GM12878 (cell line): ENCODE data around the gene LCT. TPM values are rescaled to one million over a fixed set of nuclear protein-coding genes. Genes with fewer than 3 reads are reported as not detected.

Experiments
- ATAC-seq: fragments of 200-7000 bp; cut with Tn5 transposase; 3 replicates; pipeline ENCODE4 v1.9.1; 2020; ENCODE audit warnings: mild to moderate bottlenecking, moderate library complexity
- BruUV-seq: library from RNA; stranded (reverse); fragments of 400-500 nt; replicated peaks from 2 replicates; lab custom pipeline; 2021; lab: Mats Ljungman, UMichigan
- CTCF ChIA-PET: fragments of 300-600 bp; sonication (Branson Sonifier 250); formaldehyde crosslinking; extraction: SDS; loops from one replicate; lab custom pipeline; 2021; ENCODE audit warnings: inconsistent platforms; lab: Yijun Ruan, JAX
- POLR2A ChIA-PET: fragments of 350-600 bp; formaldehyde crosslinking; extraction: SDS; loops from one replicate; lab custom pipeline; 2021; ENCODE audit warnings: inconsistent platforms; lab: Charles Lee
- RAD21 ChIA-PET: fragments of 300-600 bp; sonication (Branson Sonifier 250); formaldehyde crosslinking; loops from one replicate; lab custom pipeline; 2023; ENCODE audit warnings: antibody characterized with exemption; ENCODE audit not compliant: unreplicated experiment; lab: Charles Lee
- SMC1A ChIA-PET: fragments of 300-600 bp; sonication (Branson Sonifier 250); formaldehyde crosslinking; loops from one replicate; lab custom pipeline; 2023; ENCODE audit not compliant: unreplicated experiment, uncharacterized antibody; lab: Charles Lee
- DNase-seq: peaks from one replicate; pipeline ENCODE4 v3.0.0-alpha.2; 2011; ENCODE audit warnings: low read depth, low spot score
- FAIRE-seq: peaks from 3 replicates; lab custom pipeline; 2011; peaks lifted over from hg19 to GRCh38; lab: Jason Lieb, UNC
- H2AFZ ChIP-seq: 2 replicates; pipeline ENCODE4 v1.6.0; 2011; ENCODE audit warnings: low read depth, low read length, control low read depth; ENCODE audit not compliant: control insufficient read depth
- H3K27ac ChIP-seq: 2 replicates; pipeline ENCODE4 v1.5.1; 2011; ENCODE audit warnings: control low read depth; ENCODE audit not compliant: control insufficient read depth, insufficient read depth
- H3K27me3 ChIP-seq, 2 experiments: replicated peaks in 1 of 2; 2 replicates each; pipeline versions ENCODE4 v1.6.0 to v1.6.1; 2011; ENCODE audit warnings: low read length in 1 of 2; ENCODE audit not compliant: control insufficient read depth in 2 of 2, insufficient read depth in 2 of 2
- H3K36me3 ChIP-seq, 2 experiments: 2 replicates each; pipeline ENCODE4 v1.5.1; 2011; ENCODE audit warnings: low read length in 1 of 2; ENCODE audit not compliant: control insufficient read depth in 2 of 2, insufficient read depth in 2 of 2
- H3K4me1 ChIP-seq: 2 replicates; pipeline ENCODE4 v1.6.1; 2011; ENCODE audit warnings: mild to moderate bottlenecking, low read length, moderate library complexity, mixed read lengths; ENCODE audit not compliant: control insufficient read depth, insufficient read depth
- H3K4me2 ChIP-seq: 2 replicates; pipeline ENCODE4 v1.6.0; 2011; ENCODE audit warnings: control low read depth; ENCODE audit not compliant: control insufficient read depth, insufficient read depth
- H3K4me3 ChIP-seq: fragments of 200-600 bp; sonication (generic); 2 replicates; pipeline ENCODE4 v1.5.1; 2016
- H3K79me2 ChIP-seq: 2 replicates; pipeline ENCODE4 v1.6.0; 2011; ENCODE audit warnings: low read length; ENCODE audit not compliant: control insufficient read depth, insufficient read depth
- H3K9ac ChIP-seq: 2 replicates; pipeline ENCODE4 v1.8.0; 2011; ENCODE audit warnings: low read length, control low read depth, mixed read lengths; ENCODE audit not compliant: control insufficient read depth, insufficient read depth
- H3K9me3 ChIP-seq: replicated peaks from 3 replicates; pipeline ENCODE4 v1.5.1; 2011; ENCODE audit warnings: mild to moderate bottlenecking, low read length; ENCODE audit not compliant: control insufficient read depth, insufficient read depth
- H4K20me1 ChIP-seq: 2 replicates; pipeline ENCODE4 v1.6.0; 2011; ENCODE audit not compliant: control insufficient read depth, insufficient read depth
- BMI1 ChIP-seq: fragments of 450-650 bp; IDR thresholded peaks from 2 replicates; pipeline ENCODE4 v1.6.1; 2016; ENCODE audit warnings: mild to moderate bottlenecking, moderate library complexity, borderline replicate concordance
- LARP7 ChIP-seq: fragments of 450-650 bp; IDR thresholded peaks from 2 replicates; pipeline ENCODE4 v1.6.1; 2017; ENCODE audit warnings: mild to moderate bottlenecking
- MEF2B ChIP-seq: fragments of 450-650 bp; IDR thresholded peaks from 2 replicates; pipeline ENCODE4 v1.6.1; 2018; ENCODE audit warnings: mild to moderate bottlenecking, moderate library complexity; ENCODE audit not compliant: partially characterized antibody, poor library complexity, severe bottlenecking
- NBN ChIP-seq: fragments of 450-650 bp; IDR thresholded peaks from 2 replicates; pipeline ENCODE4 v1.6.1; 2016
- RAD21 ChIP-seq: IDR thresholded peaks from 2 replicates; pipeline ENCODE4 v1.6.1; 2011; ENCODE audit warnings: mild to moderate bottlenecking, low read depth, low read length, moderate library complexity; ENCODE audit not compliant: insufficient read depth
- RAD51 ChIP-seq: fragments of 450-650 bp; IDR thresholded peaks from 2 replicates; pipeline ENCODE4 v1.6.1; 2016; ENCODE audit warnings: moderate library complexity, mild to moderate bottlenecking, inconsistent platforms
- RCOR1 ChIP-seq: conservative IDR thresholded peaks from 2 replicates; pipeline ENCODE4 v1.6.1; 2012; ENCODE audit warnings: low read depth, low read length, improper control_type of control experiment
- USF1 ChIP-seq: IDR thresholded peaks from 2 replicates; pipeline ENCODE4 v1.6.1; 2011; ENCODE audit warnings: borderline replicate concordance, low read depth, mild to moderate bottlenecking, moderate library complexity, mixed read lengths, low read length; ENCODE audit not compliant: insufficient read depth; ENCODE audit errors: extremely low read length
- WRNIP1 ChIP-seq: IDR thresholded peaks from 2 replicates; pipeline ENCODE4 v1.6.1; 2011; ENCODE audit warnings: low read depth, low read length, improper control_type of control experiment, borderline replicate concordance
- ZBTB33 ChIP-seq: fragments of 450-650 bp; IDR thresholded peaks from 2 replicates; pipeline ENCODE4 v1.6.1; 2017; ENCODE audit warnings: mild to moderate bottlenecking
- ZNF217 ChIP-seq: fragments of 450-650 bp; IDR thresholded peaks from 2 replicates; pipeline ENCODE4 v1.6.1; 2017; ENCODE audit warnings: antibody characterized with exemption, mild to moderate bottlenecking
- ZNF274 ChIP-seq: IDR thresholded peaks from one replicate; pipeline ENCODE4 v1.8.0; 2011; ENCODE audit not compliant: insufficient read length, insufficient read depth
- ZZZ3 ChIP-seq: IDR thresholded peaks from 2 replicates; pipeline ENCODE4 v1.6.1; 2011; ENCODE audit warnings: low read depth; ENCODE audit not compliant: control insufficient read depth, insufficient read length
- WGBS: methylation state at CpG from one replicate; pipeline ENCODE4 v1.1.6; 2016; ENCODE audit warnings: low lambda C conversion rate; ENCODE audit not compliant: insufficient replicate concordance, insufficient coverage; ENCODE audit errors: missing lambda C conversion rate; 5-methylcytosine and 5-hydroxymethylcytosine counted together
- in situ Hi-C: fragments of 300-500 bp; cut with MboI; formaldehyde crosslinking; loops from 9 replicates; pipeline ENCODE4 v1.14.3; 2018; ENCODE audit warnings: mixed read lengths
- intact Hi-C: fragments of 100-400 bp; cut with micrococcal nuclease; formaldehyde crosslinking; loops from one replicate; pipeline ENCODE4 v1.14.2; 2022; ENCODE audit not compliant: unreplicated experiment
- polyA plus RNA-seq, 11 experiments: library from polyadenylated mRNA; depleted of rRNA in 4 of 11; unstranded in 6 of 11; stranded (reverse) in 5 of 11; fragments of >200 nt; fragmentation: Nextera tagmentation in 4 of 11; fragmentation: Illumina TruSeq in 1 of 11; extraction: Ambion mirVana in 4 of 11; extraction: Trizol in 1 of 11; gene quantifications; 1 replicate in 1 of 11; 2 replicates in 10 of 11; pipeline versions ENCODE4 v1.2.1 to v1.2.3, GENCODE V29; 2011 to 2016; ENCODE audit warnings: inconsistent platforms in 2 of 11, missing spikeins in 2 of 11, low read depth in 1 of 11
- total RNA-seq, 4 experiments: library from RNA; depleted of rRNA in 3 of 4; stranded (reverse); fragments of >200 nt in 3 of 4; fragmentation: Illumina TruSeq in 1 of 4; extraction: Trizol in 1 of 4; gene quantifications; 2 replicates each; pipeline versions ENCODE4 v1.2.1 to v1.2.3, GENCODE V29; 2013 to 2021
- TF ChIP-seq, protein P1 (sequence below), 3 experiments: IDR thresholded peaks in 2 of 3; conservative IDR thresholded peaks in 1 of 3; 2 replicates each; pipeline ENCODE4 v1.5.1; 2011; ENCODE audit warnings: low read depth in 3 of 3, low read length in 3 of 3, mild to moderate bottlenecking in 3 of 3, control low read depth in 2 of 3, moderate library complexity in 2 of 3, inconsistent platforms in 1 of 3, mixed read lengths in 1 of 3; ENCODE audit not compliant: control insufficient read depth in 2 of 3, insufficient read depth in 1 of 3; ENCODE audit errors: extremely low read depth in 1 of 3
- TF ChIP-seq, protein P2 (sequence below): fragments of 450-650 bp; conservative IDR thresholded peaks from 2 replicates; pipeline ENCODE4 v1.6.1; 2017; ENCODE audit warnings: mild to moderate bottlenecking, moderate library complexity

LCT gene
- total and polyA plus RNA-seq, 10 of the 15 experiments (the other 5 are each of a cell fraction or from before 2014, with no cell fraction given): 0.02 to 0.09 (median 0.07) TPM; not detected in 3

- Histone ChIP-seq H3K79me2 (no peaks in the 10 kb centered on the region), H4K20me1 (no peaks in the 10 kb centered on the region), H3K27me3 (no peaks in the 10 kb centered on the region), H3K4me3 (no peak overlapping the region), H3K4me1 (no peaks in the 10 kb centered on the region), H3K36me3 (peaks cover 4 to 52% of the 10 kb centered on the region in 2 experiments), H3K27ac (no peak overlapping the region), H3K9ac (no peak overlapping the region), H3K9me3 (no peaks in the 10 kb centered on the region; the same call in 1 of the 3 replicates), H3K4me2 (no peak overlapping the region), H2AFZ (no peak overlapping the region)
- intact Hi-C loops: no loop called here
- RAD21 ChIA-PET: no interaction called here
- CTCF ChIA-PET: interaction anchor here (0.9 to 4.8 kb wide), 6 partner anchors 10 to 73 kb away, joined by 3 to 40 read pairs (median 4); no protein-coding TSS in a partner anchor
- SMC1A ChIA-PET: interaction anchor here (0.6 to 2.8 kb wide), 6 partner anchors 8 to 772 kb away, joined by 3 to 14 read pairs (median 4); no protein-coding TSS in a partner anchor
- WGBS: 93% methylated on average over 2 of the region's 2 CpGs
- FAIRE-seq (no peak), DNase-seq (no peak), ATAC-seq (no peak)
- POLR2A ChIA-PET: no interaction called here
- in situ Hi-C loops: no loop called here
- BruUV-seq: no TSS peak
- no peak for TF ChIP-seq ZBTB33
- TF ChIP-seq BMI1: no peak
- TF ChIP-seq ZNF217: no peak
- TF ChIP-seq, protein P1, sequence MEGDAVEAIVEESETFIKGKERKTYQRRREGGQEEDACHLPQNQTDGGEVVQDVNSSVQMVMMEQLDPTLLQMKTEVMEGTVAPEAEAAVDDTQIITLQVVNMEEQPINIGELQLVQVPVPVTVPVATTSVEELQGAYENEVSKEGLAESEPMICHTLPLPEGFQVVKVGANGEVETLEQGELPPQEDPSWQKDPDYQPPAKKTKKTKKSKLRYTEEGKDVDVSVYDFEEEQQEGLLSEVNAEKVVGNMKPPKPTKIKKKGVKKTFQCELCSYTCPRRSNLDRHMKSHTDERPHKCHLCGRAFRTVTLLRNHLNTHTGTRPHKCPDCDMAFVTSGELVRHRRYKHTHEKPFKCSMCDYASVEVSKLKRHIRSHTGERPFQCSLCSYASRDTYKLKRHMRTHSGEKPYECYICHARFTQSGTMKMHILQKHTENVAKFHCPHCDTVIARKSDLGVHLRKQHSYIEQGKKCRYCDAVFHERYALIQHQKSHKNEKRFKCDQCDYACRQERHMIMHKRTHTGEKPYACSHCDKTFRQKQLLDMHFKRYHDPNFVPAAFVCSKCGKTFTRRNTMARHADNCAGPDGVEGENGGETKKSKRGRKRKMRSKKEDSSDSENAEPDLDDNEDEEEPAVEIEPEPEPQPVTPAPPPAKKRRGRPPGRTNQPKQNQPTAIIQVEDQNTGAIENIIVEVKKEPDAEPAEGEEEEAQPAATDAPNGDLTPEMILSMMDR (IDR thresholded peaks at IDR 0.05 in 2 of 3, conservative IDR thresholded peaks at IDR 0.05 in 1 of 3; ENCODE audit: control insufficient read depth in 2 of 3, extremely low read depth in 1 of 3, insufficient read depth in 1 of 3, low read depth in 3 of 3, low read length in 3 of 3): no peak
- TF ChIP-seq ZZZ3: no peak
- no peak for TF ChIP-seq NBN
- no peak for TF ChIP-seq RAD51
- no peak for TF ChIP-seq ZNF274
- no peak for TF ChIP-seq MEF2B
- no peak for TF ChIP-seq WRNIP1
- TF ChIP-seq LARP7: no peak
- no peak for TF ChIP-seq RAD21
- no peak for TF ChIP-seq USF1
- no peak for TF ChIP-seq RCOR1
- TF ChIP-seq, protein P2, sequence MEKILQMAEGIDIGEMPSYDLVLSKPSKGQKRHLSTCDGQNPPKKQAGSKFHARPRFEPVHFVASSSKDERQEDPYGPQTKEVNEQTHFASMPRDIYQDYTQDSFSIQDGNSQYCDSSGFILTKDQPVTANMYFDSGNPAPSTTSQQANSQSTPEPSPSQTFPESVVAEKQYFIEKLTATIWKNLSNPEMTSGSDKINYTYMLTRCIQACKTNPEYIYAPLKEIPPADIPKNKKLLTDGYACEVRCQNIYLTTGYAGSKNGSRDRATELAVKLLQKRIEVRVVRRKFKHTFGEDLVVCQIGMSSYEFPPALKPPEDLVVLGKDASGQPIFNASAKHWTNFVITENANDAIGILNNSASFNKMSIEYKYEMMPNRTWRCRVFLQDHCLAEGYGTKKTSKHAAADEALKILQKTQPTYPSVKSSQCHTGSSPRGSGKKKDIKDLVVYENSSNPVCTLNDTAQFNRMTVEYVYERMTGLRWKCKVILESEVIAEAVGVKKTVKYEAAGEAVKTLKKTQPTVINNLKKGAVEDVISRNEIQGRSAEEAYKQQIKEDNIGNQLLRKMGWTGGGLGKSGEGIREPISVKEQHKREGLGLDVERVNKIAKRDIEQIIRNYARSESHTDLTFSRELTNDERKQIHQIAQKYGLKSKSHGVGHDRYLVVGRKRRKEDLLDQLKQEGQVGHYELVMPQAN: no peak
These were observed 54.8 kb downstream of the LCT start for GRCh38 chr2:135782231-135782630.
